GM23248 (cell line): Measurements from ENCODE around the gene CCZ1B.
"Not testable (repeated sequence)": the region's sequence is repeated elsewhere in the genome, so short reads cannot be mapped to it uniquely, and the experiment has no call there.

Experiments
- EZH2 ChIP-seq: fragments of 200-600 bp; sonication (generic); IDR thresholded peaks from 2 replicates; pipeline ENCODE4 v1.6.1; 2018; ENCODE audit warnings: antibody characterized with exemption, mild to moderate bottlenecking; ENCODE audit not compliant: insufficient read depth, poor library complexity, severe bottlenecking
- EZH2phosphoT487 ChIP-seq: fragments of 200-600 bp; sonication (generic); IDR thresholded peaks from 2 replicates; pipeline ENCODE4 v1.6.1; 2018; ENCODE audit warnings: antibody characterized with exemption, moderate library complexity, mild to moderate bottlenecking, low read depth; ENCODE audit not compliant: insufficient read depth

GRCh38 chr7:6815470-6815869, 10.6 kb downstream of the CCZ1B start:
- not testable (repeated sequence) for TF ChIP-seq EZH2, EZH2phosphoT487
